Ovary (tissue), 3 donors: Measurements from ENCODE around the gene GNB5.

Experiments
- EP300 ChIP-seq: sonication (generic); formaldehyde crosslinking; IDR thresholded peaks from one replicate; pipeline ENCODE4 v1.6.1; 2017; ENCODE audit warnings: antibody characterized with exemption
- POLR2A ChIP-seq: fragments of 450-650 bp; IDR thresholded peaks from one replicate; pipeline ENCODE4 v1.6.1; 2017; ENCODE audit warnings: antibody characterized with exemption, mild to moderate bottlenecking, moderate library complexity
- TF ChIP-seq, protein P1 (sequence below), 3 donors: fragments of 450-650 bp in 2 of 3; fragments of 200-600 bp in 1 of 3; IDR thresholded peaks; one replicate each; pipeline versions ENCODE4 v1.5.1 to v1.8.0; 2016 to 2022; ENCODE audit warnings: antibody characterized with exemption in 3 of 3, mild to moderate bottlenecking in 1 of 3
- donor health status: DM: no; HTN: no; CAD: no.

DNA sequence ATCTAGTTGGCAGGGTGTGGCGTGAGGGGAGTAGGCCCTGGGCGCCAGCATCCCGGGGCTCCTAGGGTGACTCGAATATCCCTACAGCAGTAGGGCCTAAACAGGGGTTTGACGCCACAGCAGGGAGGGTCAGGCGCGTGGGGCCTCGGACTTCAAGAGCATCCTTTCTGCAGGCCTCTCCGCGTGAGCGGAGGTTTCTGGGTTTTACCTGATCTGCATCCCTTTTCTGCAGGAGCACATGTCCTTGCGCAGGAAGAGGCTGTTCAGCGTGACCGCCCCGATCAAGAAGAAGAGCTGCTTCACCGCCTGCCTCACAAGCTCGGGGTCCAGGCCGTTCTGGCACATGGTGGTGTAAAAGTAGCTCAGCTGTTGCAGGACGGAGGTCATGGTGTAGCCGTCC, 13.5 kb upstream of the GNB5 start:
- TF ChIP-seq, protein P1, sequence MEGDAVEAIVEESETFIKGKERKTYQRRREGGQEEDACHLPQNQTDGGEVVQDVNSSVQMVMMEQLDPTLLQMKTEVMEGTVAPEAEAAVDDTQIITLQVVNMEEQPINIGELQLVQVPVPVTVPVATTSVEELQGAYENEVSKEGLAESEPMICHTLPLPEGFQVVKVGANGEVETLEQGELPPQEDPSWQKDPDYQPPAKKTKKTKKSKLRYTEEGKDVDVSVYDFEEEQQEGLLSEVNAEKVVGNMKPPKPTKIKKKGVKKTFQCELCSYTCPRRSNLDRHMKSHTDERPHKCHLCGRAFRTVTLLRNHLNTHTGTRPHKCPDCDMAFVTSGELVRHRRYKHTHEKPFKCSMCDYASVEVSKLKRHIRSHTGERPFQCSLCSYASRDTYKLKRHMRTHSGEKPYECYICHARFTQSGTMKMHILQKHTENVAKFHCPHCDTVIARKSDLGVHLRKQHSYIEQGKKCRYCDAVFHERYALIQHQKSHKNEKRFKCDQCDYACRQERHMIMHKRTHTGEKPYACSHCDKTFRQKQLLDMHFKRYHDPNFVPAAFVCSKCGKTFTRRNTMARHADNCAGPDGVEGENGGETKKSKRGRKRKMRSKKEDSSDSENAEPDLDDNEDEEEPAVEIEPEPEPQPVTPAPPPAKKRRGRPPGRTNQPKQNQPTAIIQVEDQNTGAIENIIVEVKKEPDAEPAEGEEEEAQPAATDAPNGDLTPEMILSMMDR (IDR thresholded peaks at IDR 0.05): no peak
- TF ChIP-seq POLR2A (no peak), EP300 (no peak)
